T-helper 9 cell (primary cell): ENCODE measurements around the gene HOXA4.

Experiments
- DNase-seq: peaks from one replicate; pipeline ENCODE4 v3.0.0-alpha.2; 2020

The HOXA4 gene

DNA sequence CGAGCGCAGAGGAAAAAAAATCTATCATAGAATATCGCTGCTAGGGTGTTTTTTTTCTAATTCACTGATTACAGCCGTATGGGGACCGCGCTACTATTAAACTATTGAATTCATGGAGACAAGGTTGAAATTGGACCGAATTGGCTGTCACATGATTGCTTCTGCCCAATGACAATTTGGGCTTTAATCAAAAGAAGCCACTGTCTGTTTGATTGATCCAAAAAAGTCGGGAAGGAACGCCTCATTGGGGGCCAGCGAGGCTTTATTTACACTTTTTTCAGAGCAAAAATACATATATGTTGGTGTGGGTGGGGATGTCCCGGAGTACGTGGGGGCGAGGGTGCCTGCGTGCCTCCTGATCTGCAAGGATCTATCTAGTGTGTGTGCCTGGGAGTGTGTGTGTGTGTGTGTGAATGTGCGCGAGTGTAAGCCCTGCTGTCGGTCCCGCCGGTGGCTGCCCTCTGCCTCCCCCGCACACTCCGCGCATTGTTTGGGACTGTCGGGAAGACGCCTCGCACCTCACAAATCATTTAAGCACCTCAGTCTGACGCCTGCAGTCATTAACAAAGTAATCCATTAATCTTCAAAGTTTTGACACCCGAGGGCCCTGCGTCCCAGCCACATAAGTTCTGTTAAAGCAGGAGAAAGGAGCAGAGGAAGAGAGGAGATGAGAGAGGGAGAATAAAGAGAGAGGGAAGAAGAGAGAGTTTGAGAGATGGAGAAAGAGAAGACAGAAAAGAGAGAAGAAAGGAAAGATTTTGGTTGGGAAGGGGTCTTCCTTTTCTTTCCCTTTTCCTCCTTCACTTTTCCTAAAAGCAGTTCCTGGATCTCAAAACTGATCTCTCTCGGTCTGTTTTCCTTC is 27.7 kb downstream of the HOXA4 start, which contains the start of gene HOXA2:
Gene HOXA2, minus strand, starts transcription at position 103 of the 862 bp plus-strand sequence. CDS start 183 bp downstream, outside the sequence.
- DNase-seq, result no peak

DNA sequence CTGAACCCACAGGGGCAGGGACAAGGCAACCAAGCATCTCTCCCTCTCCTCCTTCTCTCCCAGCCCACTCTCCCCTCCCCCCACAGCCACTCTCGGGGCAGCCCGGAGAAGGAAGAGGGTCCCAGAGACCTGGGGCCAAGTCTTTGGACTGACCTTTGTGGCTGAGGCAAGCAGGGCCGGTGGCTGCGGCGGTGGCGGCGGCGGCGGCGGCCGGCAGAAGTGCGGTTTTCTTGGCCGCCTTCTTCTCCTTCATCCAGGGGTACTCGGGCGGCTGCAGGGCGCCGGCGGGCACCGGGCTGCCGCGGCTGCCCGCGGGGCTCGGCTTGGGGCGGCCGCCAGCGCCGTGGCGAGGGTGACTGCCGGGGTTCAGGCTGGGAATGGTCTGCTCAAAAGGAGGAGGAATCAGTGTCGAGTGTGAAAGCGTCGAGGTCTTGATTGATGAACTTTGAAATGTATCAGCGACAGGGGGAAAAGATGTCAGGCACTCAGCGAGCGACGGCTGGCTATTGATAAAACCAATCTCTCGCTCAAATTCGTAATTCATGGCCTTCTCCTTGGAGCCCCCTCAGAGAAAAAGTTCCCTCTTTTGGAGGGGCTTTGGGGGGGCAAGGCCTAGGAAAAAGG is 28.5 kb downstream of the HOXA4 start:
- DNase-seq, result no peak

DNA sequence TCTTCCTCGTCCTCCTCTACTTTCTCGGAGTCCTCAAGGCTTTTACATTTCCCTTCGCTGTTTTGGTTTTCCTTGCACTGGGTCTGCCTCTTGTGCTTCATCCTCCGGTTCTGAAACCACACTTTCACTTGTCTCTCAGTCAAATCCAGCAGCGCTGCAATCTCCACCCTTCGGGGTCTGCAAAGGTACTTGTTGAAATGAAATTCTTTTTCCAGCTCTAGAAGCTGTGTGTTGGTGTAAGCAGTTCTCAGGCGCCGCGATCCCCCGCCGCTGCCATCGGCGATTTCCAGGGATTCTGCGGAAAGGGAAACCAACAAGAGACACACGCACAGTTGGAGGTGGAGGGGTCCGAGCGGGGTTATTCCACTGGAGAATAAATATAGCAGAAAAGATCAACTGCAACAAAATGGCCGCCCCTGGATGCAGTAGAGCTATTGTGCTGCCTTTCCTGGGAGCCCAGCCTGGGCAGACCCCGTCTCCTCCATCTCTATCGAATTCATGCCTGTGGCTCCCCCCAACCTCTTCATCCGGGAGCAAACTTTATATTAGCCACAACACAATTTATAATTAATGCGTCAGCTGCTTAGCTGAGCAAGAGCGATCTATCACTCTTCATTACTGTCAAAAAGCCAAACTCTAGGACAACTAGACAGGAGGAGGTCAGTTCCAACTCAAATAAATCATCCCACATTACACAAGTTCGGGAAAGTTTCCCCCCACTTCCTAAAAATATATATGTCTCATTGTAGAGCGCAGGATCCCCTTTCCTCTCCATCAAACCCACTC is 29.2 kb downstream of the HOXA4 start:
- no peak for DNase-seq

DNA sequence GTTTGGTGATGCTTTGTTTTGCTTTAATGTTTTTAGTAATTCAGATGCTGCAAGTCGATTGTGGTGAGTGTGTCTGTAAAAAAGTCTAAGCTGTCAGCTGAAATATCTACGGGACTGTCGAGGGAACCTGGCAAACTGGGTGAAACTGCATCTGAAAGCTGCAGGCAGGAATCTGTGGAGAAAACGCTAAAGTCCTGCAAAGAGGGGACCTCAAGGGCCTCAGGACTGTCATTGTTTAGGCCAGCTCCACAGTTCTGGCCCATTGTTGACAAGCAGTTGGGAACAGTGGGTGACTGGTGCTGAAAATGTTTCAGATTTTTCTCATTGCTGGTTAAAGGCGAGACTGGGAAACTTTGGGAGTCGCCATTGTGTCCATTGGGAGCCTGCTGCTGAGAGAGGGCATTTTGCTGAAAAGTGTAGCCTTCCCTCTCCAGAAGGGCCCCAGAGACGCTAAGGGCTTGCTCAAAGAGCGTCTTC is 29.8 kb downstream of the HOXA4 start:
- no peak for DNase-seq

DNA sequence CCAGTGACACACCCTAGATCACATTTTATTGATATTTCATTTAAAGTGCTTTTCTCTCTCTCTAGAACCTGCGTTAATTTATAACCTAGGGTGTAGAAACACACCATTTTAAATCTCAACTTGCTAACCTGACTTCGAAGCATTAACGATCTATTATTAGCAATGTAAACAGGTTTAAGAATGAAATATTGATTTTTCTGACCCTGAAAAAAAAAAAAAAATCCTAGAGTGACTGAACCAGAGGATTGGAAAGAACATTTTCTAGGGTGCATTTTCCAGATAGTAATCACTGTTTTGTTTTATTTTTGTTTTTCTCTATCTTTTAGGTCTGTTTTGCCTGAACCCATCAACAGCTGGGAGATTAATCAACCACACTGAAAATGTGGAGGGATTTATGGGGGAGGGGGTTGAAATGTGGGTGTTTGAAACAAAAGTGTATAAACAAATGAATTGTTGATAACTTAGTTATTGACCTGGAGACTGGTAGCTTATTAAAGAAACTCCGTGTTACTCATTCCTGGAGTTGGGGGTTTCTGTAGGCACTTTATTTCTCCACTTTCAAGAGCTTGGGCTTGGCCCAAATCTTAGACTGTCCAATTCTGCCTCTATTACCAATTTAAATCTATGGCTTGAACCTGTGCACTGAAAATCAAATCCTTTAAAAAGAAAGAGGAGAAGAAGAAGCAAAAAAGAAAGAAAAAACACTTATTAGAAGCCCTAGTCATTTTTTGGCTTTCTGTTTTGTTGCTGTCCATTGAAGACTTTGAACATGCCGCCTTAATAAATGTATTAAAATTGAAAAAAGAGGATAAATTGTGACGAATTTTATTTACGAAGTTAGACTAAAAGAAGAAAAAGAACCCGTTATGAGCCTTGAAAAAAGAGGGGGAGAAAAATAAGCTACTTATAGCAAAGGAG is 30.8 kb downstream of the HOXA4 start:
- DNase-seq, result no peak

DNA sequence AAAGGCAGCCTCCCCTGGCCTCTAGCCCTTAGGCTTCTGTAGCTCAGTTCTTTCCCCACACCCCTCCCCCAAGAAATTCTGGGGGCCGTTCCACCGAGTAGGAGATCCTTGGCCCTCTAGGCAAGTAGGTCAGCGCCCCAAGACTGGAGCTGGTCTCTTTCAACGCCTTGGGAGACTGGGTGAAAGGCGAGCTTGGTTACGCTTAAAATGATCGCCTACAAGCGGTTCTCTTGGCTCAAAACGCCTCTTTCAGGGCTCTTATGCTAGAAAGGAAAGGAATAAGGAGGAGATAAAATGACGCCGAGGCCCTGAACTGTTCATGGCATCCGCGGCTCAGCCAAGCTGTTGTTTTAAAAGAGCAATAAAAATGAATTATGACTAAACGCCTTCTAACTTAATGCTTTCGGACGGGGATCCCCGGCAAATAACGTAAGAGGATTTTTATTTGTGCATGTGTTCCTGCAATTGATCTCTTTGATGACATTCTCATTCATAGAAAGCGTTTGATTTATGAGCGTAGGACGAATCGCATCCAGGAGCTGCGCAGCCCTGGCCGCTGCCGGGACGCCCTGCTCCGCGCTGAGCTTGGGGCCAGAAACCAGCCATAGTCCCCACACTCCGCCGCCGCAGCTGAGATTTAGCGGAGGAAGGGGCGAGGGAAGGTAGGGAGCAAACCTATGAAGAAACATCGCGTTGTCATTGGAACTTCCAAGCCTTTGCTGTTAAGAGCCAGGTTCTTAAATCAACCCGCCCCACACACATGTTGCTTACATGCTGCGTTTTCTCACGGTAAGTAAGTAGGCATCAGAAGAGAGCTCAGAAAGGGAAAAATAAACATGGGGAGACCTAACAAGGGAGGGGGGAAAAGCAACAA is 31.7 kb downstream of the HOXA4 start:
- DNase-seq, result no peak

DNA sequence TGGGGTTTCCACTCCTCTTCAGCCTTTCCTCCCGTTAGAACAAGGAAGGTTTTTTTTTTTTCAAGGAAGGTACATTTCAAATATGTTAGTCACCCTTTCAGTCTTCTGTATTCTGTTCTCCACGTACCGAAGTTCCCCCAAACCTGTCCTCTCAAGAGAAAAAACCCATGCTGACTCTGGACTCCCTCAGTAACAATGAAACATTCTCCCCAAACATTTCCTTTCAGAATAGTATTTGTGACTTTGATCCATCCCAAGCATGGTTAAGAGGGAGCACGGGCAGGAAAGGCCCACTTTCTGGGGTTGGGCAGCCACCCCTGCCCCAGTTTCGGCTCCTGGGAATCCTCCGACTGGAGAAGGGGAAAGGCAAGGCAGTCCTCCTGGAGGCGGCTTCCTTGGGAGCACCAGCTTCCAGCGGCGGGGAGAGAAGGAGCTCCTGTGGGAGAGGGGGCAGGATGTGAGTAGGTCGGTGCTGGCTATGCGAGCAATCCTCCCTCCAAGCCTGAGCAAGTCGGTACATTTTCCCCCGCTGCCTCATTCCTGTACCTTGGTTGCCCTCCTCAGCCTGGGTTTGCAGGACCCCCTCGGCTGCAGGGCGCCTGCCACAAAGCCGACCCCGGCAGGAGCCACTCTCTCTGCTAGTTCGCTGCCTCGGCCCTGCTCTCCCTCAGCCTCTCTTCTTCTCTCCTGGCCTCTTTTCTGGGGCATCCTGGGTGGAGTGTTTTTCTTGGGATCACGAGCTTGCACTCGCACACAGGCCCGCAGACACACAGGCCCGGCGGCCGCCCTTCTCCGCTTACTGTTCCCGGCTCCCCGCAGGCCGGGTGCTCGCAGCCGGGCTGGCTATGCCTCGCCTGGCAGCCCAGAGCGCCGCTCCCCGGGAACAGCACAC is 32.6 kb downstream of the HOXA4 start:
- no peak for DNase-seq

DNA sequence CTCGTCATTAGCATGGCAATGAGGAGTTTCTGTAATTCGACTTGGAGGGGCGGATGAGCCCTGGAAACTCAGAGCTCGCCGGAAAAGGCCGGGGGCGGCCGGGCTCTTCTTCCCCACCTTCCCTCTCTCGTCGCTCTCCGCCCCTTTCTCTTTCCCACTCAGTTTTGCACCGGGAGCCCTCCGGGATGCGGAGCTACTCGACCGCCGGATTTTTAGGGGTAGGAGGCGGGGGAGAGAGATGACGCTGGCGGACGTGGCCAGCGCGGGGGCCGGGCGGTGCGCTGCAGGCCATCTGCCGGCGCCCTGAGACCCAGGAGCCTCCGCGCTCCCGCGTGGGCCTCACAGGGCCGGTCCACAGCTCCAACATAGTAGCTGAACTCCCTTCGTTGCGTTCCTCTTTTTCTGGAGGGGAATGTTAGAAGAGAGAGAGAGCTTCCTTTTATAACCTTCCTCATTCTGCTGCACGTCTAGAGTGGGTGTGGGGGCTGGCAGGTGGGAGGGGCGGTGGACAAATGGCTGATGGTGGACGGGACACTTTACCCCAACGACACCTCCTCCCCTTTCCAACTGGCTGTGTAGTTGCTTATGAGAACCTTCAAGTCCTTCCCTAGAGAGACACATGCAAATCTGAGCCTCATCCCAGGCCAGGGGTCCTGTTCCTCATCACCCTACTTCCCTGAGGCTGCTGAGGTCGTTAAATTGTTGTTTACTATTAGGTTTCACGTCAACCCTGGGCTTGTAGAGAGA is 33.6 kb downstream of the HOXA4 start:
- DNase-seq, result no peak

DNA sequence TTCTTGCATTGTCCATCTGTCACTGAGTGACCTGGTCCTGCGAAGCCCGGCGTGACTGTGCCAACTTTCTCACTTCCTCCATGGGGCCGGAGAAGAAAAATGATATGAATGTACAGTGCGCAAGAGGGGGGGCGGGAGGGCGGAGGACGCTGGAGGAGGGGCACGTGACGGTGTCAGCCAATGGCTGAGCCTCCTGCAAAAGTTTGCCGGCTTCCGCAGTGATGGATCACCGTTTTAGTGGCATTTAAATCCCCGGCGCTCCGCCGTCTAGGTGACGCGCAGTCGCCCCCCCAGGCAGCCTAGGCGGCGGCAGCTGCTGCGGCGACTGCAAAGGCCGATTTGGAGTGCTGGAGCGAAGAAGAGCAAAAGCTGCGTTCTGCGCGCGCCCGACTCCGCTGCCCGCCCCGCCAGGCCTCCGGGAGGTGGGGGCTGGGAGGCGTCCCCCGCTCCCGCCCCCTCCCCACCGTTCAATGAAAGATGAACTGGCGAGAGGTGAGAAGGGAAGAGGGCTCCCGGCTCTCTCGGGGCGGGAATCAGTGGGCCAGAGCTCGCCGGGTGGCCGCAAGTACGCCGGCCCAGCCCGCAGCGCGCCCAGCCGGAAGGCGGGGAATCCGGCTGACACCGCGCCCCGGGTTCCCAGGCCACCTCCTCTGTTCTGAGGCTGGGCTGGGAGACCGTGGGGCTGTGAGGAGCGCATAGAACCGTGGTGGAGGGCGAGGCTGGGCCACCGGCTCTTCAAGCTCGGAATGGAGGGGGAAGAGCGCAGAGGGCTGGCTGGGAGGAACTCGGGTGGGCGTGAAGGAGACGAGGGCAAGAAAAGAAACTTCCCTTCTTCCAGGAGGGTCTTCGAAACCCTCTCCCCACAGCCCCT is 34.4 kb downstream of the HOXA4 start, which contains the start of gene HOXA1:
Gene HOXA1, minus strand, starts transcription at position 104 of the 871 bp plus-strand sequence. Its CDS starts 88 bp downstream, at position 16.
- DNase-seq, result peak; percentile 58

DNA sequence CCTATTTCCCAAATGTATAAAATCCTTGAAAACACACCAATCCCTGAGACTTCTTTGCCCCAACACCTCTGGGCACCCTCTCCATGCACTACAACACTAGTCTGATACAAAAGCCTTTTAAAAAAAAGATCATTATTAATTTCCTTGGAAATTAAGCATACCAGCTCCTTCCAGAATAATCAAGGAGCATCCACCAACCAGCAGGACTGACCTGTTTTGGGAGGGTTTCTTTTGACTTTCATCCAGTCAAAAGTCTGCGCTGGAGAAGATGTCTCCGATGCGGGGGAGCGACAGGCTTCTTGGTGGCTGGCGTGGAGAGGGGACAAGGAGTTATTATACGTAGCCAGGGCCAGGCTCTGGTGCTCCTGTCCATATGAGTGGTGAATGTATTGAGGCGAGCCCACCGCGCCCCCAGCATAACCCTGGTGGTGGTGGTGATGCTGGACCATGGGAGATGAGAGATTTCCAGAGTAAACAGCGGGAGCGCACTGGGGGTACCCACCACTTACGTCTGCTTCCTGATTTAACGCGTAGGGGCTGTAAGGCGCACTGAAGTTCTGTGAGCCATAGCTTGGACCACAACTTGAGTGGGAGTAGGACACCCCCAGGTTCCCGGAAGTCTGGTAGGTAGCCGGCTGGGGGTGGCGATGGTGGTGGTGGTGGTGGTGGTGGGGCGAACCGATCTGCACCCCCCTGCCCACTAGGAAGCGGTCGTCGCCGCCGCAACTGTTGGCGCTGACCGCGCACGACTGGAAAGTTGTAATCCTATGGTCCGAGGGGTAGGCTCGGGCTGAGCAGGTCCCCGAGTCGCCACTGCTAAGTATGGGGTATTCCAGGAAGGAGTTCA is 35.3 kb downstream of the HOXA4 start:
- DNase-seq, result no peak

DNA sequence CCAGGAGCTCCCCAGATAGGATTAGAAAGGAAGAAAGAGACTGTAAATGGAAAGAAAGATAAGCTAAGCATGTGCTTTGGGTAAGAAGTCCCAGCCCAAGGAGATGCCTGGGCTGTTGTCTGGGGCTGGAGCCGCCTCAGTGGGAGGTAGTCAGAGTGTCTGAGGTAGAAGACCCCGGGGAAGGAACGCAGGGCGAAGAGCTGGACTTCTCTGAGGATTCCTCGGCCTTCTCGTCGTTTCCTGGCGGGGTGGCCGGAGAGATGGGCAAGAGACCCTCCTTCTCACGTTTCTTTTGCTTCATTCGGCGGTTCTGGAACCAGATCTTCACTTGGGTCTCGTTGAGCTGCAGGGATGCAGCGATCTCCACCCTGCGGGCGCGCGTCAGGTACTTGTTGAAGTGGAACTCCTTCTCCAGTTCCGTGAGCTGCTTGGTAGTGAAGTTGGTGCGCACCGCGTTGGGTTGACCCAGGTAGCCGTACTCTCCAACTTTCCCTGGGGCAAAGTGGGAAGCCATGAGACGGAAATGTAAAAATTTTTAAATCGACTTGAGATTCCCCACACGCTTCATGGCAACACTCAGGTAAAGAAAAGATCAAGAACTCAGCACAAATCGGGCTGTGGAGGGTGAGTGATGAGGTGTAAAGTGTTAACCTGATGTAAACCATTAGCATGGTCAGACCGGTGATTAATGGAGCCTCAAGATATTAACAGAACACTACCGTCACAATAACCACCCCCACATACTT is 36.1 kb downstream of the HOXA4 start:
- no peak for DNase-seq

DNA sequence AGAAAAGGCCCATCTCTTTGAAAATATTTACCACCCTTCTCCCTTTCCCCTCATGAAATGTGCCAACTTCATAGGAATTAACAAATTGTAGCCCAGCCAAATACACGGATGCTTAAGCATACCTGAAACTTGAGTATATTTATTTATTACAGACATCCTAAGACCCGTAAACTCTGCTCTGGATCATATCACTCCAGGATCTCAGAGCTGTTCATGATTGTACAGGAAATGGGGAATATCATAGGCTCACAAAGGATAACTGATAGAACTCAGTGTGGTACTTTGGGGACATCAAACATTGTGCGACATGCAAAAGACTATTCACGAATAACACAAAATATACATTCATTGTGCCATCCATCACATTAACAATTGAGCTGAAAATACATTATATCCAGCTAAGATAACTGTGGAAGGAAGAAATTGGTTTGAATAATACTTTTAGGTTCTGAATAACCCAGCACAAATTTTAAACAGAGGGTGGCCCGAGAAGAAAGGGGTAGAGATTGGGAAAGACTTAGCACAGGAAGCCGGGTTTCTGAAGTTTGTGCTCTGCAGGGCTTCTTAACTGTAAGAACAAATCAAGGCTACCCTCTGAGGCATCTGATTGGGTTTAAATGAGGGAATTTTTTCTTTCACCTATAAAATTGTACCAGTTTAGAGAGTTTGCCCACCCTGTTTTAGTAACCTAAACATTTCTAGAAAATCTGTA is 37.2 kb downstream of the HOXA4 start:
- no peak for DNase-seq

DNA sequence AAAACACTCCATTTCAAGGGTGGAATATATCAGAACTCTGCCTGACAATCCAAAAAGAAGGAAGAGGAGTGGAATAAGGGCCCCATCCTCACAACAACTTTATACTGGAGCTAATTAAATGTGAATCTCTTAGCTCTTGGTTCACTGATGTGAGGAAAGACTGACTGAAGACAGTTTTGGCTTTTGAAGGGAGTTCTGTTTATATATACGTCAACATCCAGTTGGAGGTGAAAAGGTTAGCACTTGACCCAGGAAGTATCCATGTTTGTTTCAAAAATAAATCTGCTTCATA is 37.8 kb downstream of the HOXA4 start:
- no peak for DNase-seq

DNA sequence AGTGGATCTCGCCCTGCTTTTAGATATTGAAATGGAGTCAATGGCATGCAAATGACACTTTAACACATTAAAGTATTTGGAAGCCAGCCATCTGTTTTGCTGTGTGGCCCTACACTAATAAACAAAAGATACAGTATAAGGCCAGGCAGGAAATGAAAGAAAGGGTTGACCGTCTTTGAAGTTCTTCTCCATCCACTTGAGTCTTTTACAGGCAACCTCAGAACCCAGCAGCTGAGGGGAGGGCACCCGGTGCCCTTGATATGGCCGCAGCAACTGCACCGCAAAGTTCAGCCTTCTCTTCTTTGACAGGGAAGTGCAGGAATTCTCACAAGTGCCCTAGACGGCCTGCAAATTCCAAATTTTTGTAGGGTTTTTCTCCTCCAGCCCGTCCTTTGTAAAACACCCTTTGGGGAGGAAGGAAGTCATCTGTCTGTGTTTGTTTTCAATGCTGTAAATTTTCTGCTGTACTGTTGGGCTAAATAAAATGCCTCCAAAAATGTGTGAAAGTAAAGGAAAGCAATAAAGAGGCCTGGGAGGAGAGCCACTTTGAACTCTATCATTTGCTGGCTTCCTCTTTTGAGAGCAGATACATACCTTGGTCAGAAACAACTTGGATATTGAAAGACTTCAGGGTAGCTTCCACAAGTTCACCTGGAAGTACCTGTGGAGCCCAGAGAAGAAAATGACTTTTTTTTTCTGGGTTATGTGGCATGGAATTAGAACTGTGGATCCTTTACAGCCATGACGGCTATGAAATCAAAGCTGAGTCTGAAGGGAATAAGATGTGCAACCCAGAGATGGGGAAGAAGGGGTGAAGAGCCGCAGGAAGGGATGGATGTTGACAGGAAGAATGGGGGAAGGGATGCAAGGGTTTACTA is 38.4 kb downstream of the HOXA4 start:
- DNase-seq, result no peak

DNA sequence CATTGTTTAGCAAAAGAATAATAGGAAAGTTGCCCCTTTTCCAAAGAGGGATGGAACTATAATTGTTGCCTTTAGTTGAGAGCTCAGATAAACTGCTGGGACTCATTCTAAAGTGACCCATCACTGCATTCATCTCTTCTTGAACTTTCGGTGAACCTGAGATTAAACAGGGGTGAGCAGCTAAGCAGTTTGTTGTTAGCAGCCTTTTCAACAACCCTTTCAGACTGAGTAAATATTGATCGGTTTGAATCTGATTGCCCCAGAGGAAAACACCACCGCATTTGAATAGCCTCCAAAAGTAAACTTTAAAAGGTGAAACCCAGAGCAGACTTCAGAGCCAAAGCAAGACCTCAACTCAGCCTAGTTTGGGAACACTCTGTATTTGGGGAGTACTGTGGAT is 39.5 kb downstream of the HOXA4 start:
- no peak for DNase-seq
